Measurements from ENCODE around the gene MAGEA9. TPM values are rescaled to one million over a fixed set of nuclear protein-coding genes. Genes with fewer than 3 reads are reported as not detected.
"Not testable (repeated sequence)": the region's sequence is repeated elsewhere in the genome, so short reads cannot be mapped to it uniquely, and the experiment has no call there.

The MAGEA9 gene
- total and polyA plus RNA-seq, 4 donors = not detected

GRCh38 chrX:149758068-149758714 is 23.5 kb upstream of the MAGEA9 start:
- no peak overlapping the region for H3K4me3 ChIP-seq (ENCODE audit: low read depth in 1 of 3, low read length in 3 of 3)
- TF ChIP-seq ATF3 (IDR thresholded peaks at IDR 0.05) = no peak
- TF ChIP-seq SP1 (IDR thresholded peaks at IDR 0.05) = no peak
- TF ChIP-seq HNF4G (IDR thresholded peaks at IDR 0.05) = no peak
- TF ChIP-seq JUND (IDR thresholded peaks at IDR 0.05) = no peak
- TF ChIP-seq TAF1 (conservative IDR thresholded peaks at IDR 0.05) = no peak
- no peak for TF ChIP-seq GABPA (IDR thresholded peaks at IDR 0.05 in 1 of 2, conservative IDR thresholded peaks at IDR 0.05 in 1 of 2)
- no peak for TF ChIP-seq MAX (IDR thresholded peaks at IDR 0.05)
- no peak for TF ChIP-seq FOXA1 (IDR thresholded peaks at IDR 0.05)
- TF ChIP-seq EGR1 (IDR thresholded peaks at IDR 0.05; ENCODE audit: low read depth in 2 of 2) = no peak
- TF ChIP-seq RXRA (IDR thresholded peaks at IDR 0.05) = no peak
- no peak for TF ChIP-seq HNF4A (conservative IDR thresholded peaks at IDR 0.05)
- TF ChIP-seq NR2F2 (IDR thresholded peaks at IDR 0.05) = no peak
- TF ChIP-seq ZBTB33 (IDR thresholded peaks at IDR 0.05) = no peak
- no peak for TF ChIP-seq YY1 (IDR thresholded peaks at IDR 0.05)
- no peaks in the 10 kb centered on the region for H3K27me3 ChIP-seq (ENCODE audit: control insufficient read depth in 4 of 4, insufficient read depth in 4 of 4, low read length in 3 of 4)
- no peaks in the 10 kb centered on the region for H3K4me1 ChIP-seq (ENCODE audit: control insufficient read depth in 4 of 4, insufficient read depth in 4 of 4, low read length in 3 of 4)
- H3K36me3 ChIP-seq (ENCODE audit: control insufficient read depth in 4 of 4, insufficient read depth in 3 of 4, low read depth in 1 of 4, low read length in 3 of 4) = no peaks in the 10 kb centered on the region
- WGBS = 94% methylated on average over 18 of the region's 18 CpGs
- no peak overlapping the region for H3K27ac ChIP-seq (ENCODE audit: low read depth in 1 of 2, low read length in 2 of 2)
- H3K9ac ChIP-seq (ENCODE audit: low read depth in 1 of 2, low read length in 2 of 2) = no peak overlapping the region
- DNase-seq (ENCODE audit: low spot score) = no peak
- no peaks in the 10 kb centered on the region for H3K9me3 ChIP-seq (ENCODE audit: control insufficient read depth in 4 of 4, low read length in 3 of 4)

GRCh38 chrX:149758715-149759078 is 23.0 kb upstream of the MAGEA9 start:
- 96% methylated on average over 16 of the region's 17 CpGs for WGBS
- not testable (repeated sequence) for H3K27ac ChIP-seq (ENCODE audit: low read depth in 1 of 2, low read length in 2 of 2); H3K9ac ChIP-seq (ENCODE audit: low read depth in 1 of 2, low read length in 2 of 2); H3K36me3 ChIP-seq (ENCODE audit: control insufficient read depth in 4 of 4, insufficient read depth in 3 of 4, low read depth in 1 of 4, low read length in 3 of 4); H3K27me3 ChIP-seq (ENCODE audit: control insufficient read depth in 4 of 4, insufficient read depth in 4 of 4, low read length in 3 of 4); H3K9me3 ChIP-seq (ENCODE audit: control insufficient read depth in 4 of 4, low read length in 3 of 4); H3K4me3 ChIP-seq (ENCODE audit: low read depth in 1 of 3, low read length in 3 of 3); H3K4me1 ChIP-seq (ENCODE audit: control insufficient read depth in 4 of 4, insufficient read depth in 4 of 4, low read length in 3 of 4); DNase-seq (ENCODE audit: low spot score)

GRCh38 chrX:149759824-149760223 is 21.9 kb upstream of the MAGEA9 start:
- H3K9ac ChIP-seq (ENCODE audit: low read depth in 1 of 2, low read length in 2 of 2) = no peak overlapping the region
- no peaks in the 10 kb centered on the region for H3K27me3 ChIP-seq (ENCODE audit: control insufficient read depth in 4 of 4, insufficient read depth in 4 of 4, low read length in 3 of 4)
- H3K4me1 ChIP-seq (ENCODE audit: control insufficient read depth in 4 of 4, insufficient read depth in 4 of 4, low read length in 3 of 4) = no peaks in the 10 kb centered on the region
- no peak overlapping the region for H3K27ac ChIP-seq (ENCODE audit: low read depth in 1 of 2, low read length in 2 of 2)
- H3K9me3 ChIP-seq (ENCODE audit: control insufficient read depth in 4 of 4, low read length in 3 of 4) = no peaks in the 10 kb centered on the region
- H3K4me3 ChIP-seq (ENCODE audit: low read depth in 1 of 3, low read length in 3 of 3) = no peak overlapping the region
- H3K36me3 ChIP-seq (ENCODE audit: control insufficient read depth in 4 of 4, insufficient read depth in 3 of 4, low read depth in 1 of 4, low read length in 3 of 4) = no peaks in the 10 kb centered on the region
- DNase-seq (ENCODE audit: low spot score) = no peak
- WGBS = 82% methylated on average over 7 of the region's 7 CpGs
- no peak for TF ChIP-seq HNF4G (IDR thresholded peaks at IDR 0.05)
- TF ChIP-seq EGR1 (IDR thresholded peaks at IDR 0.05; ENCODE audit: low read depth in 2 of 2) = no peak
- no peak for TF ChIP-seq RXRA (IDR thresholded peaks at IDR 0.05)
- no peak for TF ChIP-seq ZBTB33 (IDR thresholded peaks at IDR 0.05)
- no peak for TF ChIP-seq TAF1 (conservative IDR thresholded peaks at IDR 0.05)
- TF ChIP-seq YY1 (IDR thresholded peaks at IDR 0.05) = no peak
- no peak for TF ChIP-seq HNF4A (conservative IDR thresholded peaks at IDR 0.05)
- TF ChIP-seq GABPA (IDR thresholded peaks at IDR 0.05 in 1 of 2, conservative IDR thresholded peaks at IDR 0.05 in 1 of 2) = no peak
- no peak for TF ChIP-seq CTCF (IDR thresholded peaks at IDR 0.05; ENCODE audit: low read depth, low read length, missing input control)
- no peak for TF ChIP-seq JUND (IDR thresholded peaks at IDR 0.05)
- TF ChIP-seq MAX (IDR thresholded peaks at IDR 0.05) = no peak
- no peak for TF ChIP-seq FOXA1 (IDR thresholded peaks at IDR 0.05)
- no peak for TF ChIP-seq RAD21 (IDR thresholded peaks at IDR 0.05)
- no peak for TF ChIP-seq ATF3 (IDR thresholded peaks at IDR 0.05)
- no peak for TF ChIP-seq NR2F2 (IDR thresholded peaks at IDR 0.05)

All from liver (tissue), 9 donors.